GM12864 (cell line): ENCODE data around the gene C2CD4C.
"Not testable (repeated sequence)": the region's sequence is repeated elsewhere in the genome, so short reads cannot be mapped to it uniquely, and the experiment has no call there.

Source experiments
- DNase-seq: peaks from one replicate; pipeline ENCODE4 v3.0.0-alpha.2; 2011; ENCODE audit warnings: low read depth
- H3K4me3 ChIP-seq: 2 replicates; pipeline ENCODE4 v1.5.1; 2011; ENCODE audit warnings: mild to moderate bottlenecking, low read depth, low read length, control low read depth
- CTCF ChIP-seq: IDR thresholded peaks from 2 replicates; pipeline ENCODE4 v1.5.1; 2011; ENCODE audit warnings: low read depth, mild to moderate bottlenecking, moderate library complexity, low read length, control low read depth, inconsistent platforms; ENCODE audit errors: missing control alignments

Gene C2CD4C

GRCh38 chr19:412356-413355, 3.7 kb upstream of the C2CD4C start:
- TF ChIP-seq CTCF = no peak
- H3K4me3 ChIP-seq = no peak overlapping the region
- DNase-seq = no peak

- no peak for TF ChIP-seq CTCF
- no peak for DNase-seq
- H3K4me3 ChIP-seq = no peak overlapping the region
These were observed 2.9 kb upstream of the C2CD4C start for GRCh38 chr19:411723-412355.

GRCh38 chr19:411121-411722, 2.3 kb upstream of the C2CD4C start:
- DNase-seq = not testable (repeated sequence)

GRCh38 chr19:410243-410781, 1.4 kb upstream of the C2CD4C start:
- no peak for DNase-seq
- no peak overlapping the region for H3K4me3 ChIP-seq
- no peak for TF ChIP-seq CTCF

More at GRCh38 chr19:411121-411722, 2.3 kb upstream of the C2CD4C start:
- not testable (repeated sequence) for H3K4me3 ChIP-seq

- DNase-seq = no peak
These were observed 732 bp upstream of the C2CD4C start for GRCh38 chr19:409516-410242.

GRCh38 chr19:408441-408901, 476 bp downstream of the C2CD4C start:
- no peak overlapping the region for H3K4me3 ChIP-seq
- no peak for TF ChIP-seq CTCF
- DNase-seq = no peak

More at GRCh38 chr19:409516-410242, 732 bp upstream of the C2CD4C start:
- no peak for TF ChIP-seq CTCF
- no peak overlapping the region for H3K4me3 ChIP-seq
